ENCODE results near the gene RBM33.

Gene RBM33

DNA sequence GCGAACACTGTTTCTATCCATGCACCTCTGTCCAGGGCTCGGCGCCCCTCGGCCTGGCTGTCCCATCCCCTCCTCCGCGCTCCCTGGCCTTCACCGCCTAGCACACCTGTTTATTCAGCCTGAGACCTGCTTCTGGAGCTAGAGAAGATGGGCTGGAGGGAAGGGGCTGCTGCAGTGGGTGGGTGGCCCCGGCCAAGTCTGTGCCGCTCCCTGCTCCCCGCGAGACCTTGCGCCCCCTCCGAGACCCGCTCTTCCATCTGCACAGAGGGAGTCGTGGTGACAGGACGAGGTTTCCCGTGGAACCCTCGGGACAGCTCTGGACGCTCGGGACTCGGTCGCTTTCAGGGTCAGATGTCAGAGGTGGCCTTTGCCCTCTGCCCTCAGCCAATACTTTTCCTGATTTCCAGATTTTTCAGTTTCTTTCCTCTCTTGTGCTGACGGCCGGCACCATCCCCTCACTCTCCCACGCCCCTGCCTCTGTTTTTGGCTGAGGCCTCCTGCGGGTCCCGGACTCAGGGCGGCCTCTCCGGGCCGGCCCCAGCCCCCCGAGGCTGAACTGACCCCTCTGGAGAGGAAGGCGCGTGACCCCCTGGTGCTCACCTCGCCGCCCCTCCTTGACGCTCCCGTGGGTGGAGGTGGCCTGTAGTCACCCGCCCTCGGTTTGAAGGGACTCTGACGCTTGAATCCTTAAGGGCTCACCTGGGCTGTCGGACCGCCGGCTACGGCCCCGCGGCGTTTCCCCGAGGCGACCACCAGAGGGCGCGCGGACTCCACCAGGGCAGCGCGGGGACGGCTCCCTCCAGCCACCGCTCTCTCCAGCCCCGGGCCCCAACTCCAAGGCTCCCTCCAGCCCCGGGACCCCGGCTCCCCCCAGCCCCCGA, 152.2 kb downstream of the RBM33 start:
- Histone ChIP-seq H3K9me3 (ENCODE audit: severe bottlenecking) (no peaks in the 10 kb centered on the region), H3K4me1 (ENCODE audit: insufficient read depth, poor library complexity, severe bottlenecking) (no peaks in the 10 kb centered on the region), H3K27me3 (ENCODE audit: insufficient read depth, poor library complexity, severe bottlenecking) (peaks cover 20% of the 10 kb centered on the region), H3K4me3 (ENCODE audit: severe bottlenecking) (no peak overlapping the region), H3K36me3 (ENCODE audit: low read depth) (no peaks in the 10 kb centered on the region), H3K27ac (ENCODE audit: poor library complexity, severe bottlenecking) (no peak overlapping the region)
- TF ChIP-seq, protein P1, sequence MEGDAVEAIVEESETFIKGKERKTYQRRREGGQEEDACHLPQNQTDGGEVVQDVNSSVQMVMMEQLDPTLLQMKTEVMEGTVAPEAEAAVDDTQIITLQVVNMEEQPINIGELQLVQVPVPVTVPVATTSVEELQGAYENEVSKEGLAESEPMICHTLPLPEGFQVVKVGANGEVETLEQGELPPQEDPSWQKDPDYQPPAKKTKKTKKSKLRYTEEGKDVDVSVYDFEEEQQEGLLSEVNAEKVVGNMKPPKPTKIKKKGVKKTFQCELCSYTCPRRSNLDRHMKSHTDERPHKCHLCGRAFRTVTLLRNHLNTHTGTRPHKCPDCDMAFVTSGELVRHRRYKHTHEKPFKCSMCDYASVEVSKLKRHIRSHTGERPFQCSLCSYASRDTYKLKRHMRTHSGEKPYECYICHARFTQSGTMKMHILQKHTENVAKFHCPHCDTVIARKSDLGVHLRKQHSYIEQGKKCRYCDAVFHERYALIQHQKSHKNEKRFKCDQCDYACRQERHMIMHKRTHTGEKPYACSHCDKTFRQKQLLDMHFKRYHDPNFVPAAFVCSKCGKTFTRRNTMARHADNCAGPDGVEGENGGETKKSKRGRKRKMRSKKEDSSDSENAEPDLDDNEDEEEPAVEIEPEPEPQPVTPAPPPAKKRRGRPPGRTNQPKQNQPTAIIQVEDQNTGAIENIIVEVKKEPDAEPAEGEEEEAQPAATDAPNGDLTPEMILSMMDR (IDR thresholded peaks at IDR 0.05; ENCODE audit: poor library complexity, severe bottlenecking) = peak; percentile 88
- no peak for DNase-seq (ENCODE audit: low spot score)
- ATAC-seq (ENCODE audit: low read depth) = peak; percentile 82

DNA sequence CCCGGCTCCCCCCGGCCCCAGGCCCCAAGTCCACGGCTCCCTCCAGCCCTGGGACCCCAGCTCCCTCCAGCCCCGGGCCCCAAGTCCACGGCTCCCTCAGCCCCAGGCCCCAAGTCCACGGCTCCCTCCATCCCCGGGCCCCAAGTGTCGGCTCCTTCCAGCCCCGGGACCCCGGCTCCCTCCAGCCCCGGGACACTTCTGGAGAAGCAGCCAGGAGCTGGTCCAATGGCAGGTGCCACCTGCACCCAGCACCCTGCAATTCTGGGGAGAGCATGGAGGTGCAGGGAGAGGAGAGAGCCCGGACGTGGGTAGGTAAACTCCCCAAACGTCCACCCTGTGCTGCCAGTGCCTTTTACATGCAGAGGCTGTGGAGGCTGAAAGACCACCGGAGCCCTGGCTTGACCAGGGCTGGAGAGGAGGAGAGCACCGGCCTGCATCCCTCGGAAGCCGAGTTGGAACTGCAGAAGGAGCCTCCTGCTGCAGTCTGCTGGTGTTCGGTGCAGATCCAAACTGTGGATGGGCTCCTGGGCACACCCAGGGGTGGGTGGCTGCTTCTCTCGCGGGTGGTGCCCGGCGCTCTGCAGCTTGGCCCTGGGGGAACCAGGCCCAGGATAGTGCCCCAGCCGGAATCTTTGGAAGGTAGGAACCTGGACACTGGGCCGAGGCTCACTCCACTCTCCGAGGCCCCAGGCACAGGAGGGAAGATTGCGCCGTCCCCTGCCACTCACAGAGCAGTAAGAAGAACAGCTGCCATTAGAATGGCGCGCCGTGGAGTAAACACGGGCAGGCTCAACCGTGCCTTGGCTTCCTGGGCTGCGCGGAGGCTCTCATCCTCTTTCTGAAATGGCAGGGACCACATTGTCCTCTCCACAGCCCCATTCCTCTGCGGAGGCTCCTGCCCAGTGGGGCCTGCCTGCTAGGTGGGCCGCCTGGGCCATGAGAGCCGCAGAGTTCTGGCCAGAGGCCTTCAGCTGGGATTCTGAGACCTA, 153.1 kb downstream of the RBM33 start:
- Histone ChIP-seq H3K36me3 (ENCODE audit: low read depth) (no peaks in the 10 kb centered on the region), H3K4me1 (ENCODE audit: insufficient read depth, poor library complexity, severe bottlenecking) (no peaks in the 10 kb centered on the region), H3K27me3 (ENCODE audit: insufficient read depth, poor library complexity, severe bottlenecking) (peaks cover 28% of the 10 kb centered on the region), H3K27ac (ENCODE audit: poor library complexity, severe bottlenecking) (no peak overlapping the region), H3K4me3 (ENCODE audit: severe bottlenecking) (no peak overlapping the region), H3K9me3 (ENCODE audit: severe bottlenecking) (no peaks in the 10 kb centered on the region)
- TF ChIP-seq, protein P1 (IDR thresholded peaks at IDR 0.05; ENCODE audit: poor library complexity, severe bottlenecking) = peak; percentile 52
- peak; percentile 45 for DNase-seq (ENCODE audit: low spot score)
- peak; percentile 9; the same call in 2 of the 3 replicates for ATAC-seq (ENCODE audit: low read depth)

DNA sequence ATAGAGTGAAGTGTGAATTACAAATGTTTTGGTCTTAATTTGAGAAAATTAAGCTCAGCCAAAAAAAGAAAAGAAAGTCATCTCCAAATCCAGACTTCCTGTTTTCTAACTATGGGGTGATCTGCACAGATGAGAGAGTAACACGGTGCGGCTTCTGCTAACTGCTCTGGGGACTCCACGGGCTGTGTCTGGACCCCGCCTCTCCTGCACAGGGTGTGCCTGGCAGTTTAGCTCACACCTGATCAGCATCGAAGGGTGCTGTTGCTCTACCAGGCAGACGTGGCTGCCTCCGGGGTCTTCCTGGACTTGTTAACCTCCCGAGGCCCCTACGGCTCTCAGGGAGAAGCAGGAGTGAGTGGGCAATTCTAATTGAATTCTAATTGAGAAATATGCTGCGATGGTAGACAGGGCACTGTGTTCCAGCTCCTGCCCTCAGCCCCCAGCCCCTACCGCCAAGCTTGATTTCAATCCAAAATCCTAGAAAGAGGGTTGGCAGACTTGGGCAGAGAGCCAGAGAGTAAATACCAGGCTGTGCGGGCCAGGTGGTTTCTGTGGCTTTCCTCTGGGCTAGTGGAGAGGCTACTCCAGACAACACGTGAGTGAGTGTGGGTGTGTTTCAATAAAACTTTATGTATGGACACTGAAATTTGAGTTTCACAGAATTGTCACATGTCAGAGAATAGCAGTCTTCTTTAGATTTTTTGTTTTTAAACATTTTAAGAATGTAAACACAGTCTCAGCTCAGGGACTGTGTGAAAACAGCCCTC, 154.4 kb downstream of the RBM33 start:
- Histone ChIP-seq H3K36me3 (ENCODE audit: low read depth) (no peaks in the 10 kb centered on the region), H3K27me3 (ENCODE audit: insufficient read depth, poor library complexity, severe bottlenecking) (peaks cover 36% of the 10 kb centered on the region), H3K9me3 (ENCODE audit: severe bottlenecking) (no peaks in the 10 kb centered on the region), H3K27ac (ENCODE audit: poor library complexity, severe bottlenecking) (no peak overlapping the region), H3K4me3 (ENCODE audit: severe bottlenecking) (no peak overlapping the region), H3K4me1 (ENCODE audit: insufficient read depth, poor library complexity, severe bottlenecking) (no peaks in the 10 kb centered on the region)
- TF ChIP-seq, protein P1 (IDR thresholded peaks at IDR 0.05; ENCODE audit: poor library complexity, severe bottlenecking) = no peak
- ATAC-seq (ENCODE audit: low read depth) = no peak
- DNase-seq (ENCODE audit: low spot score) = no peak

DNA sequence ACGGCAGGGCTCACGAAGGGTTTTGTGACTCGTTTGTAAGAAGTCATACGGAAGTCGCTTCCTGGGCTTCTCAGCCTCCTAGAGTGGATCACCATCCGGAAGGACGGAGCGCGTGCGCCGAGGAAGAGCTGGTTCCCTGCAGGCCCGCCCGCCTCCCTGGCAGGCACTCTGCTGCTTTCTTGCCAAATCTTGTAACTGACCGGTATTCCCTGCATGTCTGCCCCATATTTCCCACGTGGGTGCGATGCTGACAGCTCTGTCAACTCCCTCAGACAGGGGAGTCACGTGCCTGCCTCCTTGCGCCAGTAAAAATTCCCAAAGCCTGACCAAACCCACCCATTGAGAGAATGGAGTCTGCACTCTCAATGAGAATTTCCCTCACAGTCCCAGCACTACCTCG, 155.1 kb downstream of the RBM33 start:
- TF ChIP-seq, protein P1 (IDR thresholded peaks at IDR 0.05; ENCODE audit: poor library complexity, severe bottlenecking) = no peak
- no peak overlapping the region for H3K27ac ChIP-seq (ENCODE audit: poor library complexity, severe bottlenecking)
- H3K4me1 ChIP-seq (ENCODE audit: insufficient read depth, poor library complexity, severe bottlenecking) = no peaks in the 10 kb centered on the region
- DNase-seq (ENCODE audit: low spot score) (no peak), ATAC-seq (ENCODE audit: low read depth) (no peak)
- peaks cover 42% of the 10 kb centered on the region for H3K27me3 ChIP-seq (ENCODE audit: insufficient read depth, poor library complexity, severe bottlenecking)
- H3K4me3 ChIP-seq (ENCODE audit: severe bottlenecking) = no peak overlapping the region
- H3K9me3 ChIP-seq (ENCODE audit: severe bottlenecking) = no peaks in the 10 kb centered on the region
- no peaks in the 10 kb centered on the region for H3K36me3 ChIP-seq (ENCODE audit: low read depth)
